Uterus (tissue), 4 donors: ENCODE measurements around the gene RGS1. TPM values are rescaled to one million over a fixed set of nuclear protein-coding genes. Genes with fewer than 3 reads are reported as not detected.
A peak's percentile ranks its signal among the peaks of the same experiment; 100 is the strongest.
"Not testable (repeated sequence)": the region's sequence is repeated elsewhere in the genome, so short reads cannot be mapped to it uniquely, and the experiment has no call there.

ENCODE experiments used
- DNase-seq, 2 donors: peaks; one replicate each; pipeline ENCODE4 v3.0.0-alpha.2; 2019 to 2020
- H3K27ac ChIP-seq, 2 donors: fragments of 200-600 bp; sonication (generic); 1 replicate in 1 of 2; 2 replicates in 1 of 2; pipeline ENCODE4 v1.5.1; 2016 to 2018
- H3K27me3 ChIP-seq, 2 donors: fragments of 200-600 bp; sonication (generic); one replicate each; pipeline ENCODE4 v1.5.1; 2018 to 2019; ENCODE audit warnings: control low read depth in 1 of 2
- H3K36me3 ChIP-seq, 2 donors: fragments of 200-600 bp; sonication (generic); one replicate each; pipeline ENCODE4 v1.5.1; 2019; ENCODE audit warnings: control low read depth in 1 of 2
- H3K4me1 ChIP-seq, 2 donors: fragments of 200-600 bp; sonication (generic); one replicate each; pipeline ENCODE4 v1.5.1; 2018 to 2019; ENCODE audit warnings: control low read depth in 1 of 2
- H3K4me3 ChIP-seq, 2 donors: fragments of 200-600 bp; sonication (generic); 1 replicate in 1 of 2; 2 replicates in 1 of 2; pipeline ENCODE4 v1.5.1; 2018 to 2019; ENCODE audit warnings: mild to moderate bottlenecking in 1 of 2
- H3K9me3 ChIP-seq, 2 donors: fragments of 200-600 bp; sonication (generic); one replicate each; pipeline ENCODE4 v1.5.1; 2019; ENCODE audit warnings: control low read depth in 1 of 2
- CTCF ChIP-seq, 4 experiments: fragments of 200-600 bp in 2 of 4; fragments of 450-650 bp in 2 of 4; sonication (generic) in 2 of 4; IDR thresholded peaks; one replicate each; pipeline ENCODE4 v1.5.1; 2016 to 2019; ENCODE audit warnings: antibody characterized with exemption in 4 of 4, mild to moderate bottlenecking in 2 of 4, moderate library complexity in 1 of 4
- POLR2A ChIP-seq, 2 donors: fragments of 450-650 bp; IDR thresholded peaks; one replicate each; pipeline ENCODE4 v1.6.1; 2016; ENCODE audit warnings: antibody characterized with exemption in 2 of 2, mild to moderate bottlenecking in 1 of 2, moderate library complexity in 1 of 2
- intact Hi-C: fragments of 100-400 bp; cut with DNase I; formaldehyde crosslinking; loops from one replicate; pipeline ENCODE4 v1.15.1; 2023; ENCODE audit warnings: low total_unique reads
- total RNA-seq, 4 donors: library from RNA; depleted of rRNA in 3 of 4; stranded (reverse); fragments of >200 nt in 3 of 4; gene quantifications; one replicate each; pipeline versions ENCODE4 v1.1.0 to v1.2.4, GENCODE V29; 2014 to 2023
- donor health status: DM: yes; HTN: yes; CAD: no.

RGS1 gene
- total RNA-seq, 4 donors from 2014 or later: 10.7 to 31.5 (median 23.7) TPM

DNA sequence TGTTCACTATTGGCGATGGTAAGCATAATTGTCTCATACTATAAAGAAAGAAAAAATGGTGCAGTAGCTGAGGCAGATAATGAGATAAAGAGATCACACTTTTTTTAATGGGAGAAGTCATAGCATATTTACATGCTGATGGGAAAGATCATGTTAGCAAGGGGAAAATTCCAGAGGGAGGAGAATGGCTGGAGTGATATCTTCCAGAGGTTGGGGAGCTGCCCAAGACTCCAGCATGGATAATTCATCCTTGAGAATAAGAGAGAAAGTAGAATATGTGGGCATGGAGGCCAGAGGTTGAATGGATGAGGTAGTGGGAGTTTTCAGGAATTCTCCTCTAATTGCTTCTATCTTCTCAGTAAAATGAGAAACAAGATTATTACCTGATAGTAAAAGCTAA, 45.8 kb upstream of the RGS1 start:
- Histone ChIP-seq H3K4me1 (no peaks in the 10 kb centered on the region), H3K36me3 (no peaks in the 10 kb centered on the region), H3K27ac (peak overlapping the region; percentile 66 to 70), H3K9me3 (no peaks in the 10 kb centered on the region), H3K27me3 (no peaks in the 10 kb centered on the region), H3K4me3 (no peak overlapping the region)
- intact Hi-C loops: no loop called here
- no peak for DNase-seq
- no peak for TF ChIP-seq POLR2A (IDR thresholded peaks at IDR 0.05)
- TF ChIP-seq CTCF (IDR thresholded peaks at IDR 0.05): no peak

- H3K4me1 ChIP-seq: no peaks in the 10 kb centered on the region
- DNase-seq: no peak
- no peaks in the 10 kb centered on the region for H3K9me3 ChIP-seq
- intact Hi-C loops: no loop called here
- H3K27ac ChIP-seq: peak overlapping the region; percentile 66 to 70
- TF ChIP-seq POLR2A (IDR thresholded peaks at IDR 0.05) (no peak), CTCF (IDR thresholded peaks at IDR 0.05) (no peak)
- H3K4me3 ChIP-seq: no peak overlapping the region
- H3K27me3 ChIP-seq: no peaks in the 10 kb centered on the region
- H3K36me3 ChIP-seq: no peaks in the 10 kb centered on the region
These were observed 45.3 kb upstream of the RGS1 start for GRCh38 chr1:192530254-192530653.

- intact Hi-C loops, H3K27me3 ChIP-seq, H3K36me3 ChIP-seq, H3K4me3 ChIP-seq, H3K9me3 ChIP-seq, H3K4me1 ChIP-seq: not testable (repeated sequence)
- peak overlapping the region; percentile 66 to 70 for H3K27ac ChIP-seq
- peak; percentile 61 to 74 for DNase-seq
These were observed 44.4 kb upstream of the RGS1 start for GRCh38 chr1:192531037-192531703.

GRCh38 chr1:192534666-192535065, 40.9 kb upstream of the RGS1 start:
- DNase-seq: no peak
- intact Hi-C loops: no loop called here
- Histone ChIP-seq H3K27me3 (no peaks in the 10 kb centered on the region), H3K4me3 (no peak overlapping the region), H3K4me1 (peaks cover 0 to 4% of the 10 kb centered on the region in 2 donors), H3K9me3 (no peaks in the 10 kb centered on the region), H3K27ac (no peak overlapping the region), H3K36me3 (no peaks in the 10 kb centered on the region)
- TF ChIP-seq CTCF (IDR thresholded peaks at IDR 0.05) (no peak), POLR2A (IDR thresholded peaks at IDR 0.05) (no peak)

GRCh38 chr1:192535916-192536664, 39.5 kb upstream of the RGS1 start:
- Histone ChIP-seq H3K27me3 (no peaks in the 10 kb centered on the region), H3K4me1 (peaks cover 0 to 9% of the 10 kb centered on the region in 2 donors), H3K36me3 (no peaks in the 10 kb centered on the region), H3K9me3 (no peaks in the 10 kb centered on the region), H3K27ac (no peak overlapping the region), H3K4me3 (no peak overlapping the region)
- intact Hi-C loops: no loop called here
- DNase-seq: no peak
- TF ChIP-seq CTCF (IDR thresholded peaks at IDR 0.05): no peak
